Measurements from ENCODE around the gene CELF2.

CELF2 gene

DNA sequence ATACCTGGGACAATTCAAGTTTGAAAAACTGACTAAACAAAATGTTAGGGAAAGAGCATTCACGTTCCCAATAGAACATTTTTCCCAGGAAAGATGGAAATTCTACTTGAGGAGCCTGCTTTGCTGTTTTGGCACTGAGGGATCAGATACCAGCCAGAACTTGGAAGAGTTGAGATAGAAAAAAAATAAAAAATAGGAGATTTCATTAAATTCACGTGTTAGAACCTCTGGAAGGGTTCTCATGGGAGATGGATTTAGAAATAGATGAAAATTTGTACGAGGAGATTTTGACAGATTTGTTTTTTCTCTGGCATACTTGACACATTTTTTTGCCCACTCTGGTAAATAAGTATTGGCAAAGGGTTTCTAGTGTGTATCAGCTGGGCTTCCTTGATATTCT lies 63.7 kb downstream of the CELF2 start:
- TF ChIP-seq, protein P1, sequence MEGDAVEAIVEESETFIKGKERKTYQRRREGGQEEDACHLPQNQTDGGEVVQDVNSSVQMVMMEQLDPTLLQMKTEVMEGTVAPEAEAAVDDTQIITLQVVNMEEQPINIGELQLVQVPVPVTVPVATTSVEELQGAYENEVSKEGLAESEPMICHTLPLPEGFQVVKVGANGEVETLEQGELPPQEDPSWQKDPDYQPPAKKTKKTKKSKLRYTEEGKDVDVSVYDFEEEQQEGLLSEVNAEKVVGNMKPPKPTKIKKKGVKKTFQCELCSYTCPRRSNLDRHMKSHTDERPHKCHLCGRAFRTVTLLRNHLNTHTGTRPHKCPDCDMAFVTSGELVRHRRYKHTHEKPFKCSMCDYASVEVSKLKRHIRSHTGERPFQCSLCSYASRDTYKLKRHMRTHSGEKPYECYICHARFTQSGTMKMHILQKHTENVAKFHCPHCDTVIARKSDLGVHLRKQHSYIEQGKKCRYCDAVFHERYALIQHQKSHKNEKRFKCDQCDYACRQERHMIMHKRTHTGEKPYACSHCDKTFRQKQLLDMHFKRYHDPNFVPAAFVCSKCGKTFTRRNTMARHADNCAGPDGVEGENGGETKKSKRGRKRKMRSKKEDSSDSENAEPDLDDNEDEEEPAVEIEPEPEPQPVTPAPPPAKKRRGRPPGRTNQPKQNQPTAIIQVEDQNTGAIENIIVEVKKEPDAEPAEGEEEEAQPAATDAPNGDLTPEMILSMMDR (IDR thresholded peaks at IDR 0.05; ENCODE audit: low read depth, low read length, poor library complexity, severe bottlenecking) = no peak
- TF ChIP-seq EZH2phosphoT487 (IDR thresholded peaks at IDR 0.05; ENCODE audit: borderline replicate concordance, low read length) = no peak
- no peaks in the 10 kb centered on the region for H3K9me3 ChIP-seq (ENCODE audit: control insufficient read depth, insufficient read depth, low read length)
- H3K4me1 ChIP-seq (ENCODE audit: control insufficient read depth, low read length) = no peaks in the 10 kb centered on the region
- no peak overlapping the region for H3K4me3 ChIP-seq (ENCODE audit: low read length)
- H3F3A ChIP-seq (ENCODE audit: control insufficient read depth, insufficient read depth) = no peaks in the 10 kb centered on the region
- H3K4me2 ChIP-seq (ENCODE audit: low read length) = no peak overlapping the region
- no peaks in the 10 kb centered on the region for H3K9me2 ChIP-seq (replicated peaks; ENCODE audit: control insufficient read depth, low read length)
- no peaks in the 10 kb centered on the region for H3K27me3 ChIP-seq (ENCODE audit: control insufficient read depth, low read length)
- no peak overlapping the region for H3K27ac ChIP-seq (ENCODE audit: low read depth, low read length)
- H4K20me1 ChIP-seq (ENCODE audit: control insufficient read depth, insufficient read depth, low read depth, low read length) = no peaks in the 10 kb centered on the region
- H3K36me3 ChIP-seq (ENCODE audit: control insufficient read depth, low read length) = no peaks in the 10 kb centered on the region
- H3K79me2 ChIP-seq (ENCODE audit: control insufficient read depth, low read length) = no peaks in the 10 kb centered on the region

DNA sequence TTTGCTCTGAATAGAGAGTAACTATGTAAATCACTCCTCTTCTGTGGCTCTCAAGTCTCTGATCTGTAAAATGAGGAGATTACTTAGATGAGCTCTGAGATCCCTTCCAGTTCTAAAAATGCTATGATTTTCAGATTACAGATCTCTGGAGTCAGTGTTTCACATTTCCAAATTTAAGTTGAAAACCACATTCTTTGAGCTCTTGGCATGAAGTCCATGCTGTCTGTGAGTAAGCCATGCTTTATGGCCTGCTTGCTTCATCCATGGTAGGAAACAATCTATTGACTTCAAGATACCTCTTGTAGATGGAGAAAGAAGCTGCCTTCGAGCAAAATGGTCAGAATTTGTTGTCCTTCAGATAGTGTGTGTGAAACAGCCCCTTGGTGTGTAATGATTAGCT lies 64.9 kb downstream of the CELF2 start:
- TF ChIP-seq, protein P1 (IDR thresholded peaks at IDR 0.05; ENCODE audit: low read depth, low read length, poor library complexity, severe bottlenecking) = no peak
- no peak for TF ChIP-seq EZH2phosphoT487 (IDR thresholded peaks at IDR 0.05; ENCODE audit: borderline replicate concordance, low read length)

DNA sequence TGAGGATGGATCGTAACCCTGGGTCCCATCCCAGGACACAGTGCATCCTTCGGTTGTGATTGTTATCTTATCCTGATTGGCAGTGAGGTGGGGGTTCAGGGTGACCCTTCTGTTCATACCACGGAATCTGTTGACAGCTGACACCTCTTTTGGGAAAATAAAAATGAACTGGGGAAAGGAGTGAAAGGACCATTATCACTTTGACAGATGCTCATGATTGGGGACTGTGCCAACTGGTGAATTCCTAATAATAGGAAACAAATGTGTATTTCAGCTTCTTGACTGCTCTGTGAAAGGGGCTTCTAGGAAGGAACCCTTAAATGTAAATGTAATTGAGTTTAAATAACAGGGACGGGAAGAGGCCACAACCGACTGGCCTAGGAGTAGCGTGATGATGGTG lies 65.4 kb downstream of the CELF2 start:
- no peaks in the 10 kb centered on the region for H3K79me2 ChIP-seq (ENCODE audit: control insufficient read depth, low read length)

More for the DNA sequence above, 64.9 kb downstream of the CELF2 start:
- H3K4me1 ChIP-seq (ENCODE audit: control insufficient read depth, low read length) = no peaks in the 10 kb centered on the region
- H3K9me3 ChIP-seq (ENCODE audit: control insufficient read depth, insufficient read depth, low read length) = no peaks in the 10 kb centered on the region
- no peak overlapping the region for H3K27ac ChIP-seq (ENCODE audit: low read depth, low read length)
- no peaks in the 10 kb centered on the region for H3K36me3 ChIP-seq (ENCODE audit: control insufficient read depth, low read length)
- no peak overlapping the region for H3K4me3 ChIP-seq (ENCODE audit: low read length)
- no peaks in the 10 kb centered on the region for H3K79me2 ChIP-seq (ENCODE audit: control insufficient read depth, low read length)
- H4K20me1 ChIP-seq (ENCODE audit: control insufficient read depth, insufficient read depth, low read depth, low read length) = no peaks in the 10 kb centered on the region
- H3K4me2 ChIP-seq (ENCODE audit: low read length) = no peak overlapping the region
- H3F3A ChIP-seq (ENCODE audit: control insufficient read depth, insufficient read depth) = no peaks in the 10 kb centered on the region
- H3K9me2 ChIP-seq (replicated peaks; ENCODE audit: control insufficient read depth, low read length) = no peaks in the 10 kb centered on the region
- H3K27me3 ChIP-seq (ENCODE audit: control insufficient read depth, low read length) = no peaks in the 10 kb centered on the region

More for the DNA sequence above, 65.4 kb downstream of the CELF2 start:
- Histone ChIP-seq H3K4me2 (ENCODE audit: low read length) (no peak overlapping the region), H4K20me1 (ENCODE audit: control insufficient read depth, insufficient read depth, low read depth, low read length) (no peaks in the 10 kb centered on the region), H3K9me3 (ENCODE audit: control insufficient read depth, insufficient read depth, low read length) (no peaks in the 10 kb centered on the region), H3K27me3 (ENCODE audit: control insufficient read depth, low read length) (no peaks in the 10 kb centered on the region), H3F3A (ENCODE audit: control insufficient read depth, insufficient read depth) (no peaks in the 10 kb centered on the region), H3K36me3 (ENCODE audit: control insufficient read depth, low read length) (no peaks in the 10 kb centered on the region), H3K27ac (ENCODE audit: low read depth, low read length) (no peak overlapping the region), H3K4me1 (ENCODE audit: control insufficient read depth, low read length) (no peaks in the 10 kb centered on the region), H3K9me2 (replicated peaks; ENCODE audit: control insufficient read depth, low read length) (no peaks in the 10 kb centered on the region), H3K4me3 (ENCODE audit: low read length) (no peak overlapping the region)
- no peak for TF ChIP-seq EZH2phosphoT487 (IDR thresholded peaks at IDR 0.05; ENCODE audit: borderline replicate concordance, low read length)
- TF ChIP-seq, protein P1 (IDR thresholded peaks at IDR 0.05; ENCODE audit: low read depth, low read length, poor library complexity, severe bottlenecking) = no peak

Measured in DOHH2 (cell line).